Right atrium auricular region (tissue), 2 donors: ENCODE results near the gene KLF7. TPM values are rescaled to one million over a fixed set of nuclear protein-coding genes. Genes with fewer than 3 reads are reported as not detected.

Experiments used
- DNase-seq: peaks from one replicate; pipeline ENCODE4 v3.0.0-alpha.2; 2019; ENCODE audit warnings: low spot score
- H3K27ac ChIP-seq, 2 donors: fragments of 200-600 bp; sonication (generic); 1 replicate in 1 of 2; 2 replicates in 1 of 2; pipeline ENCODE4 v1.5.1; 2016 to 2019
- H3K27me3 ChIP-seq, 2 donors: fragments of 200-600 bp; sonication (generic); one replicate each; pipeline versions ENCODE4 v1.5.1 to v1.6.0; 2017 to 2019
- H3K36me3 ChIP-seq: fragments of 200-600 bp; sonication (generic); one replicate; pipeline ENCODE4 v1.5.1; 2016
- H3K4me1 ChIP-seq, 2 donors: fragments of 200-600 bp; sonication (generic); one replicate each; pipeline versions ENCODE4 v1.5.1 to v1.6.0; 2017 to 2019
- H3K4me3 ChIP-seq, 2 donors: fragments of 200-600 bp; sonication (generic); 1 replicate in 1 of 2; 2 replicates in 1 of 2; pipeline ENCODE4 v1.5.1; 2017 to 2019; ENCODE audit warnings: mild to moderate bottlenecking in 1 of 2, moderate library complexity in 1 of 2
- H3K9me3 ChIP-seq, 2 donors: fragments of 200-600 bp; sonication (generic); one replicate each; pipeline ENCODE4 v1.5.1; 2019
- total RNA-seq, 2 donors: library from RNA; depleted of rRNA; stranded (reverse); fragments of >200 nt; gene quantifications; one replicate each; pipeline ENCODE4 v1.1.0, GENCODE V29; 2016
- TF ChIP-seq, protein P1 (sequence below), 2 donors: fragments of 200-600 bp; sonication (generic); IDR thresholded peaks; one replicate each; pipeline ENCODE4 v1.5.1; 2019; ENCODE audit warnings: antibody characterized with exemption in 2 of 2

KLF7 gene
- total RNA-seq, 2 donors from 2014 or later = 13.5 to 29.9 TPM

DNA sequence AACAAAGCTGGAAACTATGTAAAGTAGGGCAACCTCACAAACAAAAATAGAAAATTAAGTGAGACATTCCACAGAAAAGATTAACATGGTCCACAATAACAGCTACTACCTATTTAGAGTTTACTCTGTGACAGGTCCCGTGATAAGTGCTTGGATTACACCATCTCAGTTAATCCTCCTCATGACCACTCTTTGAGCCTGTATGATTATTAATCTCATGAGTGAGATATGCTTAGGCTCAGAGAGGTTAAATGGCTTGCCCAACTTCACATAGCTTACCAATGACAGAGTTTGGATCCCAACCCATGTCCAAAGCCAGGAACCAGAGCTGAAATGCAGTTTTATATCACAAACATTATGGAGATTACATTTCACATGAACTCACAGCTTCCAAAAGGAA lies 37.3 kb upstream of the KLF7 start:
- DNase-seq = no peak
- Histone ChIP-seq H3K9me3 (no peaks in the 10 kb centered on the region), H3K27me3 (no peaks in the 10 kb centered on the region), H3K4me3 (no peak overlapping the region), H3K27ac (no peak overlapping the region), H3K36me3 (no peaks in the 10 kb centered on the region), H3K4me1 (no peaks in the 10 kb centered on the region)
- TF ChIP-seq, protein P1, sequence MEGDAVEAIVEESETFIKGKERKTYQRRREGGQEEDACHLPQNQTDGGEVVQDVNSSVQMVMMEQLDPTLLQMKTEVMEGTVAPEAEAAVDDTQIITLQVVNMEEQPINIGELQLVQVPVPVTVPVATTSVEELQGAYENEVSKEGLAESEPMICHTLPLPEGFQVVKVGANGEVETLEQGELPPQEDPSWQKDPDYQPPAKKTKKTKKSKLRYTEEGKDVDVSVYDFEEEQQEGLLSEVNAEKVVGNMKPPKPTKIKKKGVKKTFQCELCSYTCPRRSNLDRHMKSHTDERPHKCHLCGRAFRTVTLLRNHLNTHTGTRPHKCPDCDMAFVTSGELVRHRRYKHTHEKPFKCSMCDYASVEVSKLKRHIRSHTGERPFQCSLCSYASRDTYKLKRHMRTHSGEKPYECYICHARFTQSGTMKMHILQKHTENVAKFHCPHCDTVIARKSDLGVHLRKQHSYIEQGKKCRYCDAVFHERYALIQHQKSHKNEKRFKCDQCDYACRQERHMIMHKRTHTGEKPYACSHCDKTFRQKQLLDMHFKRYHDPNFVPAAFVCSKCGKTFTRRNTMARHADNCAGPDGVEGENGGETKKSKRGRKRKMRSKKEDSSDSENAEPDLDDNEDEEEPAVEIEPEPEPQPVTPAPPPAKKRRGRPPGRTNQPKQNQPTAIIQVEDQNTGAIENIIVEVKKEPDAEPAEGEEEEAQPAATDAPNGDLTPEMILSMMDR (IDR thresholded peaks at IDR 0.05) = no peak

DNA sequence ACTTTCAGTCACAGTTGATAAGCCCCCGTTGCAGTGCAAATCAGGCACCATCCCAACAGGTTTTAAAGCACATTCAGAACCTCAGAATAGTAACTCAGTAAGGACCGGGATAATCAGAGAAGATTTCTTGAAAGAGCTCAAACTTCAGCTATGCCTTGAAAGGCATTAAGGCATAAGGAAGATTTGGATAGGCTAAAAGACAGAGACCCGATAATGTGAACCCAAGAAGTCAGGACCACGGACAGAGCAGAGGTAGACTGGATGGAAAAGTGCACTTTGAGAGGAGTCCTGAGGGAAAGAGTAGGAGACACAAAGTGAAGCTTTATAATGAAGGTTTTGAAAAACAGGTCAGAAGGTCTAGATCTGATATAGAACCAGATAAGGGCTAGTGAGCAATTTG lies 36.9 kb upstream of the KLF7 start:
- Histone ChIP-seq H3K4me3 (no peak overlapping the region), H3K4me1 (no peaks in the 10 kb centered on the region), H3K27me3 (no peaks in the 10 kb centered on the region), H3K27ac (no peak overlapping the region), H3K9me3 (no peaks in the 10 kb centered on the region), H3K36me3 (no peaks in the 10 kb centered on the region)
- TF ChIP-seq, protein P1 (IDR thresholded peaks at IDR 0.05) = no peak
- DNase-seq = no peak

DNA sequence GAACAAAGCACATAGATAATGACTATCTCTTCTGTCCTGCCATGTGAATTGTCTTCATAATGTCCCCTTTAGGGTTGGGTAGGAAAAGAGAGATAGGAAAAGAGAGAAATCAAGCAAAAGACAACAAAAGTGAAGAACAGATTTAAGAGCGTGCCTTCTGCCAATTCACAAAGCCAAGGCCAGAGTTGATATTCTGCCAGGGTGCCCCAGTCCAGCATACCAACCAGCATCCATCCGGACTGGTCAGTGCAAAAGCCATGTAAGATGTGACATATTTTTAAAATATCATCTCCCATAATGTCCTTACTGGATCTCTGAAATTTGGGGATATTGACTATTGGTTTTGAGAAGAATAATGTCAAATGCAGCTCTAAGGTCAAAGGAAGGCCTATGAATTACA lies 35.7 kb upstream of the KLF7 start:
- no peaks in the 10 kb centered on the region for H3K9me3 ChIP-seq
- TF ChIP-seq, protein P1 (IDR thresholded peaks at IDR 0.05) = no peak

DNA sequence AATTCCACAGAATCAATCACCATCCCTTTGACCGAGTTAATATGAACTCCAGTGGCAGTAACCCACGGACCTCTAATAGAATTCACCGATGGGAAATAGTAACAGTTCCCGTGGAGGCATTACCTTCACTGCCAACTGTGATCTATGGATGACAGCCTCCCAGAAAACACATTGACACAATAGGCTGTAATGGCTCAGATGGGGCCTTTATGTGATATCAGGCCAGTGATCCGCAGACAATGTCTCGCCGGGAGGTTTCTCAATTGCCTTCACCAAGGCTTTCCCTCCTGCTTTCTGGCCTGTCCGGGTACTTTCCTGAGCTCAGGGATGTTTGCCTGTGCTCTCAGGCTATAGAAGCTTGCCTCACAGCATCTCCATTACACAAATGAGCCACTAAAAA lies 34.4 kb upstream of the KLF7 start:
- TF ChIP-seq, protein P1 (IDR thresholded peaks at IDR 0.05) = no peak
- H3K4me1 ChIP-seq = no peaks in the 10 kb centered on the region
- no peak for DNase-seq

More for the DNA sequence above, 35.7 kb upstream of the KLF7 start:
- Histone ChIP-seq H3K27me3 (no peaks in the 10 kb centered on the region), H3K36me3 (no peaks in the 10 kb centered on the region), H3K27ac (no peak overlapping the region), H3K4me1 (no peaks in the 10 kb centered on the region), H3K4me3 (no peak overlapping the region)
- DNase-seq = no peak

DNA sequence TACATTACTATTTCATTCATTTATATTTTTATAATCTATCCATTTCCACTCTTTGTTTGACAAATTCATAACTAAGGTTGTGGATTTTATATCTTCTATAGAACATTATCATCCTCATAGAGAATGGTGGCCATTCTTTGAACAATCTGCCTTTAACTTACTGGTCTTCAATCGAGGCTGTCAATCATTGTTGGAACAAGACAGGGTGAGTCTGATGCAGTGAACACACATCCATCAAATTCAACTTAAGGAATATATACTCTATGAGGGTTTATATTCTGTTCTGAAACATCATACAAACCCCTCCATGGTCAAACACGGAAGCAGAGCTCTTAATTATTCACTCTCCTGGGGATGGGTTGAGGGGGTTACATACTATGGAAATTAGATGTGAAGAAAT lies 28.3 kb upstream of the KLF7 start:
- no peaks in the 10 kb centered on the region for H3K27me3 ChIP-seq
- no peaks in the 10 kb centered on the region for H3K4me1 ChIP-seq
- H3K4me3 ChIP-seq = no peak overlapping the region
- no peaks in the 10 kb centered on the region for H3K9me3 ChIP-seq
- no peaks in the 10 kb centered on the region for H3K36me3 ChIP-seq
- DNase-seq = no peak
- TF ChIP-seq, protein P1 (IDR thresholded peaks at IDR 0.05) = no peak
- no peak overlapping the region for H3K27ac ChIP-seq

More for the DNA sequence above, 34.4 kb upstream of the KLF7 start:
- Histone ChIP-seq H3K27me3 (no peaks in the 10 kb centered on the region), H3K27ac (no peak overlapping the region), H3K4me3 (no peak overlapping the region), H3K9me3 (no peaks in the 10 kb centered on the region), H3K36me3 (no peaks in the 10 kb centered on the region)

- Histone ChIP-seq H3K9me3 (peaks cover 0 to 4% of the 10 kb centered on the region in 2 donors), H3K27me3 (no peaks in the 10 kb centered on the region), H3K27ac (no peak overlapping the region), H3K36me3 (no peaks in the 10 kb centered on the region), H3K4me3 (no peak overlapping the region), H3K4me1 (no peaks in the 10 kb centered on the region)
- TF ChIP-seq, protein P1 (IDR thresholded peaks at IDR 0.05) = no peak
- DNase-seq = no peak
Measured at GRCh38 chr2:207188626-207189419, 23.1 kb upstream of the KLF7 start.
